Amniotic stem cell (primary cell): ENCODE data around the gene EFNB2.

Experiments used
- DNase-seq: peaks from one replicate; lab custom pipeline; 2025; lab: John Stamatoyannopoulos, UW

EFNB2 gene

DNA sequence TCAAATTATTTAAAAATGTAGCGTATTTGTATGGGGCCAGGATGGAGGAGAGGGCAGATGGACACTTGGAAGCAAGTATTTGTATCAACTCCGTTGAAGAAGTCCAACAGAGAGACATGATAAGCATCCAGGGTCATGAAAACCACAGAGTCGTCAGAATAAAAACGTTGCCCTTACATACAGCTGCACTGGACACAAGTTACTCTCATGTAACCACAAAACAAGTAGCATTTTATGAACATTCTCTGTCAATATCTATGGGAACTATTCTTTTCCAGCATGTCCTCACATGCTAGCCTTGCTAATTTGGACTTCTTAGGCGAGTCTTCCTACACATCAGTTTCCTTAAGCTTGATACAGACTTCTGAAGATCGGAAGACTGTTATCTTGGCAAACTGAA is 35.0 kb downstream of the EFNB2 start:
- DNase-seq = no peak

DNA sequence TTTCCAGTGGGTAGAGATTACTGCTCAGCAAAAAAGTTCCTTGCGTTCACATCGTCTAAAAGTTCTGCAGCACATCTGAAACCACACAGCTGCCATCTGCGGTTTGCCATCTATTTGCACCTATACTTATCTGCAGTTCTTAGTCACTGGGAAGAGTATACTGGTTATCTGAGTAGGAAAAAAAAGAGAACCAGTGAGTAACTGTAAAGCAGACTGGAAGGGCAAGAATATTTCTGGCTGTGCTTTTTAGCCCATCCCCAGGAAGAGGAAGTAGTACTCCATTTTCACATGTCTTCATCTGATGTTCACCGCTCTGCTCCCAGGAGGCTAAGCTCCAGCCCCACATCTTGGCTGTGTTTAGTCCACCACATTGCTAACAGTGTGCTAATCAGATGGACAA is 35.6 kb downstream of the EFNB2 start:
- DNase-seq = no peak

DNA sequence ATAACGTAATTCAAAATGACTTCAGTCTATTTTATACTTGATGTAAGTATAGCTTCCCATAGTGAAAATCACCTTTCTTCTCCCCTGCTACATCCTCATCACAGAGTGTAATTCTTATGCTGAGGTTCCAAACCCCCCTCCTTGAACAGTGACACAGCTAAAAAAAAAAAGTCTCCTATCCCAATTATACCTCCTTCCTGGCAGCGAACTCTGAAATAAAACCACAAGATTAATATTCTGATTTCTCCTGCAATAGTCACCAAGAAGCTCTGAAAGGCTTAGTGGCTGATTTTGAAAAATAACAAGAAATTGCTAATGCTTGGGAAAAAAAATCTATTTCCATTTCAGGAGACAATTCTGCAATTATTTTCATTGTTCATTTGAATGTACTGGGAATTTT is 36.3 kb downstream of the EFNB2 start:
- no peak for DNase-seq

- DNase-seq = no peak
These were observed 36.9 kb downstream of the EFNB2 start for GRCh38 chr13:106498571-106498970.

DNA sequence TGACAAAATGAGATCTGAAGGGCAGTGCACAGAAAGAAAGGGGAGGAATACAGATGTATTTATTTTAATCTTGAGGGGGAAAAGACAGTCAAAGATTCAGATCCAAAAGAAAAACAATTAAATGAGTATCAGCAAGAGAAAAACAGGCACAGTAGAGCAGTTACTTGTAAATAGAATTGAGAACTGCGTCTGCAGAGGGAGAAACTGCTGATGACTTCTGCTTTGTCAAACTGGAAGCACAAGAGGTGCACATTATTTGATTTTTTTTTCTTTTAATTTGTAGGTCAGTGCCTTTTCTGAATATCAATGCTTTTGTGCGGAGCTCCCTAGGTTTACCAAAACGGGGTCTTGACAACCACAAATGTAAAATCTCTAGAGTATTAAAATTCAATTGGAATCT is 37.3 kb downstream of the EFNB2 start:
- no peak for DNase-seq

GRCh38 chr13:106497079-106497478 is 38.4 kb downstream of the EFNB2 start:
- no peak for DNase-seq

DNA sequence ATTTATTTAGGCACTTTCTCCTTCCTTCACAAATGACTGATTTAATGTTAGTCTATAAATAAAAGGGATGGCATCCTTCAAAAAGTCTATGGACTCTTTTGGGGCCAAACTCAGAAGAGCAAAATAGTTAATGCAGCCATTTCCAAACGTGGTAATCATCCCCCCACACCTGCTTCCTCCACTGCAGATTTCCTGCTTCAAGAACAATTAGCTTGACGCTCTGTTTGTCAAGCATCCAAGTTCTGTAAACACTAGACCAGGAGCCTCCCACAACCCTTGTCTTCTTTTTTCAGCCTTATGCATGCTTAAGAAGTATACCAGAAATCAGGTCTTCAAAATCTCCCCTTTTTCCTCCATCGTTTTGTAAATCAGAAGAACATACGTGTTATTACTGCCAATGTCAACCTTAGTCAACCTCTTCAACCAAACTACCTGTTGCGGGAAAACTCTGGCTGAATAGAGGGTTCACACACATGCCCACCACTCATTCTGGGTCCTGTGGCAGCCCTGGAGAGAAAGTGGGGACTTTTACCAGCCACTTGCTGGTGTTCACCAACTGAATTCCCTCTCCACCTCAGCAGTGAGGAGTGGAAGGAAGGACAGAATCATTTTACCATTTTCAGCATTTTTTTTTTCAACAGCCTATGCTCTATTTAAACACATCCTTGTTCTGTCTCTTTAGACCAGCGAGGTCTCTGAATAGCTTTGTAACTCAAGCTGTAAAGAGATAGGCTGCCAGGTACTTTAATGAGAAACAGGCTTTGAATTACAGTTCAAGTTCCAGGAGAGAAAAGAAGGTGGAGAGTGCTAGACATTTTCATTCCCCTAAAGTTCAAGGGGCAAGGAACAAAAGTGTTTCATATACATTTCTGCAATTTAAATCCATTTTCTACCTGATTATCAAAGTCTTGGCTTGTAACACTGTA is 39.1 kb downstream of the EFNB2 start:
- no peak for DNase-seq

- no peak for DNase-seq
These were observed 40.5 kb downstream of the EFNB2 start for GRCh38 chr13:106494936-106495335.

DNA sequence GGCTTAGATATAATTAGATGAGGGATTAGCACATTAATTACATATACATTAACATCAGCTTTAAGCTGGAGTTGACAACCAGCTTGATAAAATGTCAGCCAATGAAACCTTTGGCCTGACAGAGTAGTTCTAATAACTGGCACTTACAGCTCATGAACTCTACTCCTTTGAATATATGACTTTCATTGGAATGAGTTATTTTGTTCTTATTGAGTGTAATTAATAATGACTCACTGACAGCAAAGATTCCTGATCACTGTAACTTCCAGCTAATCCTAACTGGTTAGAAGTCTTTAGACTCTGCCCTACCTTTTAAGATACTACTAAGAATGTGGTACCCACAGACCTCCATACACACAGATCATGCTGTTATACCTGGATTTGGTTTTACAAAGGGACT is 41.0 kb downstream of the EFNB2 start:
- no peak for DNase-seq

DNA sequence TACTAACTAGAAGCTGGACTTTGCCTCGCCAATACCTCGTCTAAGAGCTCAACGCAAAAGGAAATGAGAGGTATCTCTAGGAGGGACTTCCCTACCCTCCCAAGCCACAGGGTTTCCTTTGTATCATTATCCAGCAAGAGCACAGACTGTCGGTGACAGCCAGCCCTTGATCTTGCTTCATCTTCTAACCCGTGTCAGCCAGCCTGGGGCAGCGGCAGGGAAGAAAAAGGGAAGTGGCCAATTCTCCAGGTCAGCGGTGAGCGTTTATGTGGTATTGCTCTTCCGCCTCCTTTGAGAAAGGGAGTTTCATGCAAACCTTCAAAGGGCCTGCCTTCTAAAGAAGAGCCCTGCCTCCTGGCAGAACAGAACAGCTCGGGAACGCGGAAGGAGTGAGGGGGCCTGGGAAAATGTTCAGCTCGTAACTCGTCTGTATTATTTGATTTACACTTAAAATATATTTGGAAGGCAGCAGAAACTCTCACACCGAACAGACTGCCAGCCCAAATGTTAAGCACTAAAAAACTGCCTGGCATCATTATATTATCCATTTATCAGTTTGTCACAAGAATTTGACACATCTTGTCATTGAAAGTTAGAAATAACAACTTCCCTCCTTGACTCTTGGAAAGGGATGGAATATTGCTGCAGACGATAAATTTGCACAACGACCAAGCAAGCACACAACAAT is 41.8 kb downstream of the EFNB2 start:
- no peak for DNase-seq

DNA sequence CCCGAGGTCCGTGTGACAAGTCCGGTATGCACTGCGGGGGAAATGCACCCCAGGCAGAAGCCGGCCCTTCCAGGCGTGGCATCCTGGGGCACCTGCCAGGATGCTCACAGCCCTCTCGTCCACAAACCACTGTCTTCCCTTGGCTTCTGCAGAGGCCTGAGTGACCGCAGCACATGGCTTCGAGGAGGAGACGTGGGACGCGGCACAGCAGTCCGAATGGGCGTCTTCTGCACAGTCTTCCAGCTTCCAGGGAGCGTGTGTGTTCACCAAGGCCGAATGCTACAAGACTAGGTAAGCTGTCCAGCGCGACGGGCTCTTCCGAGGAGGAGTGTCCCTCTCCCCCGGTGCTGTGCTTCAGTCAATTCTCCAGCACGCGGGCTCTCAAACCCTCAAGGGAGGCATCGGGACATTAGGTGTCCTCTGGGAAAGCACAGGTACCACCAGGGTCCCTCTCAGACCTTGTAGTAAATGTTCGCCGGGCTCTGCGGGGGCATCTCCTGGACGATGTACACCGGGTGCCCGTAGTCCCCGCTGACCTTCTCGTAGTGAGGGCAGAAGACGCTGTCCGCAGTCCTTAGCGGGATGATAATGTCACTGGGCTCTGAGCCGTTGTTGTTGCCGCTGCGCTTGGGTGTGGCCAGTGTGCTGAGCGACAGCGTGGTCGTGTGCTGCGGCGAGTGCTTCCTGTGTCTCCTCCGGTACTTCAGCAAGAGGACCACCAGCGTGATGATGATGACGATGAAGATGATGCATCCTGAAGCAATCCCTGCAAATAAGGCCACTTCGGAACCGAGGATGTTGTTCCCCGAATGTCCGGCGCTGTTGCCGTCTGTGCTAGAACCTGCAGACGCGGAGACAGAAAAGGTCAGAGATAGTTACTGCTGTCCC is 42.6 kb downstream of the EFNB2 start:
- DNase-seq = no peak

GRCh38 chr13:106491928-106492587 is 43.4 kb downstream of the EFNB2 start:
- DNase-seq = no peak

- no peak for DNase-seq
These were observed 44.0 kb downstream of the EFNB2 start for GRCh38 chr13:106491463-106491862.

- DNase-seq = no peak
These were observed 44.7 kb downstream of the EFNB2 start for GRCh38 chr13:106490569-106491321.

- no peak for DNase-seq
These were observed 45.5 kb downstream of the EFNB2 start for GRCh38 chr13:106489849-106490568.

DNA sequence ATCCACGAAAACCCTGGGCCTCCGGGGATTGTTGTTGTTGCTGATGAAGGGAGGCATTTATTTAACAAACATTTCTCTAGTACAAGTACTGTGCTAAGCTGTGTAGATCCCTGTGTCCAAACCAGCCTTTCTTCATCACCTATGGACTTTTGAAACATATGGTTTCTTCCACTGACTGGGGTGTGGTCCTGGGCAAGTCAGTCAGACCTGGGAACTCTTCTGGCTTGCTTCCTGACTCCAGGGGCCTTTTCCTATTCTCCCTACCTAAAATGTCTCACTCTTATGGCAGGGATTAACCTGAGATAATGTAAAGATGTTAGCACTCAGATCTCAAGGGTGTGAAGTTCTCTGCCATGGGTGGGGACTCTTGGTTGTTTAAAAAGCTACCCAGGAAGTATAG is 46.8 kb downstream of the EFNB2 start:
- no peak for DNase-seq

- DNase-seq = no peak
These were observed 47.4 kb downstream of the EFNB2 start for GRCh38 chr13:106488076-106488475.

DNA sequence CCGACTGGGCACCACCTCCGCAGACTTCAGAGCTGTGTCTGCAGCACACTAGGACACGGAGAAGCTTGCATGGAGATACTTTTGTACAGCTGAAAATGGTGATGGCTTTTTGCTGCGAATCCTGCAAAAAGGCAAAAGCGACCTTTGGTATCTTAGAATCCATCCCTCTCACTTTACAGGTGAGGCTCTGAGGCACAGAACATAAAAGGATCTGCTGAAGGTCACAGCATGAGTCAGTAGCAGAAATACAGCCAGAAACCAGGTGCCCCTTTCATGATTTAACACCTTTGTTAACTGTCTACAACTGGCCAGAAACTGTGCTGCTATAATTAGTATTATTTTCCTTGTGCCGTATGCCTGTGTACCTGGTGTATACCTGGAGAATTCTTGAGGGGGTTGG is 48.3 kb downstream of the EFNB2 start:
- no peak for DNase-seq

- no peak for DNase-seq
These were observed 49.2 kb downstream of the EFNB2 start for GRCh38 chr13:106486287-106486686.

DNA sequence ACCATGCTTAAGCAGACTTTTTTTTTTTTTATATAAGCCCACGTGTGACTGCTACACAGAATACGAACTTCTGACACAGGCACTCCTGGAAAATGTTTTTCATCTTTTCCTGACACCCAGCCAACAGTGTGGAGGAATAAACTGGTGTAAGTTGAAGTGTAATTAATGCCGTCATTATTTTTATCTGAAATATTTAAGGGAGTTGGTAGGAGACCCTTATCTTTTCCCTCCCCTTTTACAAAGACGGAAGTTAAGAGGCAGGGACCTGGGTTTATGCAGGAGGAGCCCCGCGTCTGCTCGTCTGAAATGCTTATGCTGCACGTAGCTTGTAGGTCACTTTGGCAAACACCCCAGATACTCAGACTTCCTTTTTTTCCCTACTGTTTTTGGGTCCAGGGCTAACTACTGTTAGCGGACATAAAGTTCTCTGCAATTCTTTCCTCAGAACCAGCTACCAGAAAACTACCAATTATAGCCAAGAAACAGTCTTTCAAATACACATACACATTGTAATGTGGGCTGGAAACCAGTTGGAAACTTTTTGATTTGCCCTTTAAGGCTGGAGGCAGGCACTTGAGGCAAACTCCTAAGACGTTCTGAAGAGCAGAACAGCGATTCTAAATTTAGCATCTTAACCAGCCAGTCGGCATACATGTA is 50.8 kb downstream of the EFNB2 start:
- no peak for DNase-seq
